A549 treated with dexamethasone at 1 μM for 4 hours (cell line): ENCODE measurements around the gene TPD52L2. TPM values are rescaled to one million over a fixed set of nuclear protein-coding genes. Genes with fewer than 3 reads are reported as not detected.

Experiments
- total RNA-seq: library from RNA; stranded (reverse); fragments of 200-300 nt; extraction: Qiagen RNA extraction; gene quantifications from 5 replicates; pipeline ENCODE4 v1.2.3, GENCODE V29; 2022

Gene TPD52L2
- total RNA-seq: 125 to 135 TPM (median 132 TPM) in 5 replicates

GRCh38 chr20:63864978-63865640 lies at the start of gene TPD52L2:
TSS of gene TPD52L2 (plus strand) at chr20:63865270. CDS start at chr20:63865366, 96 bp downstream.

GRCh38 chr20:63830841-63831588 lies 34.1 kb upstream of the TPD52L2 start, which contains the start of gene ZBTB46:
TSS of gene ZBTB46 (minus strand) at chr20:63831264. CDS start at chr20:63790757, 40,507 bp downstream.

GRCh38 chr20:63861365-63861934 lies 3.6 kb upstream of the TPD52L2 start, which contains the start of gene ABHD16B:
TSS of gene ABHD16B (plus strand) at chr20:63861498. CDS start at chr20:63861541, 43 bp downstream.

GRCh38 chr20:63894358-63895201 lies 29.5 kb downstream of the TPD52L2 start, which contains the start of gene DNAJC5:
TSS of gene DNAJC5 (plus strand) at chr20:63895126. CDS start at chr20:63928346, 33,220 bp downstream.

Other genes starting within 250 kb of the TPD52L2 start
- 7.3 to 10.5 TPM (median 10.1 TPM) in 5 replicates for gene GMEB2, start 238.2 kb upstream of the TPD52L2 start, total RNA-seq
- gene STMN3, start 211.8 kb upstream of the TPD52L2 start, total RNA-seq: 7.3 to 10.1 TPM (median 8.4 TPM) in 5 replicates
- 4.1 to 7.8 TPM (median 5.9 TPM) in 5 replicates for gene RTEL1, start 207.0 kb upstream of the TPD52L2 start, total RNA-seq
- 0.77 to 0.97 TPM (median 0.84 TPM) in 4 of 5 replicates, not detected in the other for gene TNFRSF6B, start 168.6 kb upstream of the TPD52L2 start, total RNA-seq
- 28.6 to 39.8 TPM (median 36.2 TPM) in 5 replicates for gene ARFRP1, start 157.3 kb upstream of the TPD52L2 start, total RNA-seq
- 19.0 to 26.9 TPM (median 26.0 TPM) in 5 replicates for gene ZGPAT, start 157.2 kb upstream of the TPD52L2 start, total RNA-seq
- gene LIME1, start 128.6 kb upstream of the TPD52L2 start, total RNA-seq: 2.9 to 9.5 TPM (median 8.9 TPM) in 5 replicates
- 57.9 to 88.8 TPM (median 82.1 TPM) in 5 replicates for gene SLC2A4RG, start 125.5 kb upstream of the TPD52L2 start, total RNA-seq
- gene ZBTB46, start 34.0 kb upstream of the TPD52L2 start, total RNA-seq: 0.65 to 0.82 TPM (median 0.73 TPM) in 5 replicates
- not detected in 5 replicates for gene ABHD16B, start 3.8 kb upstream of the TPD52L2 start, total RNA-seq
- gene DNAJC5, start 29.9 kb downstream of the TPD52L2 start, total RNA-seq: 21.7 to 30.4 TPM (median 29.3 TPM) in 5 replicates
- 19.2 to 34.0 TPM (median 30.6 TPM) in 5 replicates for gene UCKL1, start 91.1 kb downstream of the TPD52L2 start, total RNA-seq
- gene ZNF512B, start 104.7 kb downstream of the TPD52L2 start, total RNA-seq: 8.8 to 14.4 TPM (median 13.0 TPM) in 5 replicates
- gene SAMD10, start 114.4 kb downstream of the TPD52L2 start, total RNA-seq: not detected in 5 replicates
- 47.9 to 59.1 TPM (median 58.3 TPM) in 5 replicates for gene PRPF6, start 115.9 kb downstream of the TPD52L2 start, total RNA-seq
- gene C20orf204, start 170.9 kb downstream of the TPD52L2 start, total RNA-seq: 0.18 to 0.39 TPM (median 0.29 TPM) in 5 replicates
- gene SOX18, start 184.4 kb downstream of the TPD52L2 start, total RNA-seq: 1.1 to 2.7 TPM (median 1.9 TPM) in 5 replicates
- 30.6 to 51.5 TPM (median 46.2 TPM) in 5 replicates for gene TCEA2, start 197.9 kb downstream of the TPD52L2 start, total RNA-seq
- gene RGS19, start 214.2 kb downstream of the TPD52L2 start, total RNA-seq: 34.0 to 48.8 TPM (median 43.6 TPM) in 5 replicates
- 0.91 to 2.0 TPM (median 1.5 TPM) in 5 replicates for gene OPRL1, start 214.8 kb downstream of the TPD52L2 start, total RNA-seq
- 0.68 to 1.4 TPM (median 1.0 TPM) in 5 replicates for gene LKAAEAR1, start 219.1 kb downstream of the TPD52L2 start, total RNA-seq
- gene NPBWR2, start 242.3 kb downstream of the TPD52L2 start, total RNA-seq: not detected in 5 replicates